Omental fat pad (tissue), 4 donors: ENCODE measurements around the gene DTYMK. TPM values are rescaled to one million over a fixed set of nuclear protein-coding genes. Genes with fewer than 3 reads are reported as not detected.
"Not testable (repeated sequence)": the region's sequence is repeated elsewhere in the genome, so short reads cannot be mapped to it uniquely, and the experiment has no call there.

Experiments used
- ATAC-seq: fragments of 150-250 bp; one replicate; pipeline ENCODE4 v1.9.1; 2016; ENCODE audit warnings: mild to moderate bottlenecking, moderate library complexity; ENCODE audit not compliant: low FRiP score
- DNase-seq: peaks from one replicate; pipeline ENCODE4 v3.0.0-alpha.2; 2019; ENCODE audit warnings: low spot score
- CTCF ChIP-seq, 3 donors: fragments of 450-650 bp; IDR thresholded peaks; one replicate each; pipeline ENCODE4 v1.5.1; 2016 to 2017; ENCODE audit warnings: antibody characterized with exemption in 3 of 3, mild to moderate bottlenecking in 3 of 3, moderate library complexity in 2 of 3
- total RNA-seq, 4 donors: library from RNA; depleted of rRNA; stranded (reverse); fragments of >200 nt; gene quantifications; one replicate each; pipeline ENCODE4 v1.1.0, GENCODE V29; 2016

Gene DTYMK
- total RNA-seq, 4 donors from 2014 or later, result 10.3 to 31.7 (median 15.3) TPM

- ATAC-seq (no peak), DNase-seq (no peak)
- TF ChIP-seq CTCF (IDR thresholded peaks at IDR 0.05), result no peak
Observed at GRCh38 chr2:241666627-241667400, 19.8 kb downstream of the DTYMK start.

GRCh38 chr2:241665731-241666440 lies 20.7 kb downstream of the DTYMK start:
- DNase-seq, result no peak
- no peak for ATAC-seq
- TF ChIP-seq CTCF (IDR thresholded peaks at IDR 0.05), result no peak

GRCh38 chr2:241662731-241663130 lies 23.9 kb downstream of the DTYMK start:
- not testable (repeated sequence) for ATAC-seq, DNase-seq

- ATAC-seq (no peak), DNase-seq (no peak)
- TF ChIP-seq CTCF (IDR thresholded peaks at IDR 0.05), result no peak
Observed at GRCh38 chr2:241660593-241661213, 25.9 kb downstream of the DTYMK start.

- no peak for ATAC-seq
Observed at GRCh38 chr2:241659150-241659739, 27.4 kb downstream of the DTYMK start.

GRCh38 chr2:241658296-241658695 lies 28.3 kb downstream of the DTYMK start:
- no peak for TF ChIP-seq CTCF (IDR thresholded peaks at IDR 0.05)
- ATAC-seq (no peak), DNase-seq (no peak)

More at GRCh38 chr2:241659150-241659739, 27.4 kb downstream of the DTYMK start:
- DNase-seq, result peak; percentile 37
- no peak for TF ChIP-seq CTCF (IDR thresholded peaks at IDR 0.05)

GRCh38 chr2:241657786-241658254 lies 28.8 kb downstream of the DTYMK start:
- TF ChIP-seq CTCF (IDR thresholded peaks at IDR 0.05), result no peak
- ATAC-seq (no peak), DNase-seq (no peak)
